Sigmoid colon (tissue), 4 donors: ENCODE results near the gene SKAP1.

ENCODE experiments used
- EP300 ChIP-seq, 4 donors: sonication (generic); formaldehyde crosslinking; IDR thresholded peaks; one replicate each; pipeline ENCODE4 v1.6.1; 2017; ENCODE audit warnings: antibody characterized with exemption in 4 of 4
- POLR2A ChIP-seq, 2 donors: fragments of 450-650 bp; IDR thresholded peaks; one replicate each; pipeline ENCODE4 v1.6.1; 2016; ENCODE audit warnings: antibody characterized with exemption in 2 of 2, mild to moderate bottlenecking in 2 of 2, moderate library complexity in 2 of 2
- TF ChIP-seq, protein P1 (sequence below), 4 experiments: fragments of 450-650 bp in 3 of 4; fragments of 200-600 bp in 1 of 4; IDR thresholded peaks; one replicate each; pipeline ENCODE4 v1.5.1; 2016 to 2019; ENCODE audit warnings: antibody characterized with exemption in 4 of 4, mild to moderate bottlenecking in 3 of 4, moderate library complexity in 2 of 4

DNA sequence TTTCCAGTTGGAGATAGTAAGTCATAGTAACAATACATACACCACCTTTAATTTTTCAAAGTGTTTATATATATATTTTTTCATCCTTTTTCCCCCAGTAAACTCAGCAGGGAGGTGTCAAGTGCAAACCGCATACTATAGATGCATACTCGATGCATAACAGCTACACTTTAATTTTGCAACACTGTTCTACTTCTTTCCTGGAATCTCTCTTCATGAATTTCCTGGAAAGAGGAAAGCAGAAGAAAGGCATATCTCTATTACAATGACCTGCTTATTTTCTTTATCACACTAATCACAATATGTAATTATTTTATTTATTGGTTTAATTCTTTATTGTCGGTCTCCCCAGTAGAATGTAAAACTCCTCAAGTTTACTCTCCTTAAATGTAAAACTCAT is 182.4 kb downstream of the SKAP1 start:
- TF ChIP-seq, protein P1, sequence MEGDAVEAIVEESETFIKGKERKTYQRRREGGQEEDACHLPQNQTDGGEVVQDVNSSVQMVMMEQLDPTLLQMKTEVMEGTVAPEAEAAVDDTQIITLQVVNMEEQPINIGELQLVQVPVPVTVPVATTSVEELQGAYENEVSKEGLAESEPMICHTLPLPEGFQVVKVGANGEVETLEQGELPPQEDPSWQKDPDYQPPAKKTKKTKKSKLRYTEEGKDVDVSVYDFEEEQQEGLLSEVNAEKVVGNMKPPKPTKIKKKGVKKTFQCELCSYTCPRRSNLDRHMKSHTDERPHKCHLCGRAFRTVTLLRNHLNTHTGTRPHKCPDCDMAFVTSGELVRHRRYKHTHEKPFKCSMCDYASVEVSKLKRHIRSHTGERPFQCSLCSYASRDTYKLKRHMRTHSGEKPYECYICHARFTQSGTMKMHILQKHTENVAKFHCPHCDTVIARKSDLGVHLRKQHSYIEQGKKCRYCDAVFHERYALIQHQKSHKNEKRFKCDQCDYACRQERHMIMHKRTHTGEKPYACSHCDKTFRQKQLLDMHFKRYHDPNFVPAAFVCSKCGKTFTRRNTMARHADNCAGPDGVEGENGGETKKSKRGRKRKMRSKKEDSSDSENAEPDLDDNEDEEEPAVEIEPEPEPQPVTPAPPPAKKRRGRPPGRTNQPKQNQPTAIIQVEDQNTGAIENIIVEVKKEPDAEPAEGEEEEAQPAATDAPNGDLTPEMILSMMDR (IDR thresholded peaks at IDR 0.05), result no peak
- TF ChIP-seq EP300 (IDR thresholded peaks at IDR 0.05), result no peak
- TF ChIP-seq POLR2A (IDR thresholded peaks at IDR 0.05), result no peak
